ENCODE data around the gene DNMT3A.

DNA sequence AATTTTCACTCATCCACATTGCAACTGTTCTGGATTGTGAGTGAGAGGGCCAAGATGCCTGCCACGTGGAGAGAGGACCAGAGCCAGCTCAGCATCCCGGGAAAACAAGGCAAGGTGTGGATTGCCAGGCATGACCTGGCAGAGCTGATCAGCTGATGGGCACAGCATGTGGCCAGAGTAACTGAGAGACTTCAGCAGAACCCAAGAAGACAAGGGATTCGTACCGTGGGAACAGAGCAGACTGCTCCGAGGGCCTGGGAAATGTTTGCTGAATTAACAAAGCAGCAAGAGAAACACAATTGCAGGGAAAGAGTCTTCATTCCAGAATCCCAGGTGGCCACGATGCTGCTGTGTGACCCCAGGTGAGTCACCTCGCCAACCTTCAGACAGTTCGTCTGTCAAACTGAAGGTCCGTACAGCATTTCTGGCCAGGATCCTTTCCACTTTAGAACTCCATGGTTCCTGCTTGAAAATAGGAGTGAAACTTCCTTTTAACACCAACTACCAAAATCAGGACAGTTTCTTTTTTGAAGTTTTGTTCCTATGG is 147.1 kb downstream of the DNMT3A start:
- TF ChIP-seq GABPA (IDR thresholded peaks at IDR 0.05; ENCODE audit: borderline replicate concordance, insufficient read depth, low read length), result no peak
- TF ChIP-seq EZH2 (IDR thresholded peaks at IDR 0.05; ENCODE audit: low read depth, low read length, severe bottlenecking), result no peak
- no peak for TF ChIP-seq BCL11A (IDR thresholded peaks at IDR 0.05; ENCODE audit: low read depth in 2 of 2, low read length in 2 of 2)
- TF ChIP-seq POLR2A (IDR thresholded peaks at IDR 0.05; ENCODE audit: control extremely low read depth in 1 of 2, low read depth in 2 of 2, low read length in 2 of 2), result no peak
- TF ChIP-seq, protein P1, sequence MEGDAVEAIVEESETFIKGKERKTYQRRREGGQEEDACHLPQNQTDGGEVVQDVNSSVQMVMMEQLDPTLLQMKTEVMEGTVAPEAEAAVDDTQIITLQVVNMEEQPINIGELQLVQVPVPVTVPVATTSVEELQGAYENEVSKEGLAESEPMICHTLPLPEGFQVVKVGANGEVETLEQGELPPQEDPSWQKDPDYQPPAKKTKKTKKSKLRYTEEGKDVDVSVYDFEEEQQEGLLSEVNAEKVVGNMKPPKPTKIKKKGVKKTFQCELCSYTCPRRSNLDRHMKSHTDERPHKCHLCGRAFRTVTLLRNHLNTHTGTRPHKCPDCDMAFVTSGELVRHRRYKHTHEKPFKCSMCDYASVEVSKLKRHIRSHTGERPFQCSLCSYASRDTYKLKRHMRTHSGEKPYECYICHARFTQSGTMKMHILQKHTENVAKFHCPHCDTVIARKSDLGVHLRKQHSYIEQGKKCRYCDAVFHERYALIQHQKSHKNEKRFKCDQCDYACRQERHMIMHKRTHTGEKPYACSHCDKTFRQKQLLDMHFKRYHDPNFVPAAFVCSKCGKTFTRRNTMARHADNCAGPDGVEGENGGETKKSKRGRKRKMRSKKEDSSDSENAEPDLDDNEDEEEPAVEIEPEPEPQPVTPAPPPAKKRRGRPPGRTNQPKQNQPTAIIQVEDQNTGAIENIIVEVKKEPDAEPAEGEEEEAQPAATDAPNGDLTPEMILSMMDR (IDR thresholded peaks at IDR 0.05; ENCODE audit: control extremely low read depth in 1 of 3, insufficient read depth in 1 of 3, low read depth in 1 of 3, low read length in 3 of 3), result no peak
- no peak for TF ChIP-seq CBX5 (IDR thresholded peaks at IDR 0.05; ENCODE audit: low read depth, low read length)
- TF ChIP-seq RAD21 (IDR thresholded peaks at IDR 0.05 in 1 of 2, conservative IDR thresholded peaks at IDR 0.05 in 1 of 2; ENCODE audit: low read depth in 2 of 2, low read length in 2 of 2), result no peak
- no peak for TF ChIP-seq POLR2AphosphoS5 (IDR thresholded peaks at IDR 0.05; ENCODE audit: low read depth, low read length)
- TF ChIP-seq, protein P2, sequence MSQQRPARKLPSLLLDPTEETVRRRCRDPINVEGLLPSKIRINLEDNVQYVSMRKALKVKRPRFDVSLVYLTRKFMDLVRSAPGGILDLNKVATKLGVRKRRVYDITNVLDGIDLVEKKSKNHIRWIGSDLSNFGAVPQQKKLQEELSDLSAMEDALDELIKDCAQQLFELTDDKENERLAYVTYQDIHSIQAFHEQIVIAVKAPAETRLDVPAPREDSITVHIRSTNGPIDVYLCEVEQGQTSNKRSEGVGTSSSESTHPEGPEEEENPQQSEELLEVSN (IDR thresholded peaks at IDR 0.05), result no peak
- no peak for TF ChIP-seq RBBP5 (IDR thresholded peaks at IDR 0.05; ENCODE audit: borderline replicate concordance, low read depth, low read length)
- TF ChIP-seq, protein P3, sequence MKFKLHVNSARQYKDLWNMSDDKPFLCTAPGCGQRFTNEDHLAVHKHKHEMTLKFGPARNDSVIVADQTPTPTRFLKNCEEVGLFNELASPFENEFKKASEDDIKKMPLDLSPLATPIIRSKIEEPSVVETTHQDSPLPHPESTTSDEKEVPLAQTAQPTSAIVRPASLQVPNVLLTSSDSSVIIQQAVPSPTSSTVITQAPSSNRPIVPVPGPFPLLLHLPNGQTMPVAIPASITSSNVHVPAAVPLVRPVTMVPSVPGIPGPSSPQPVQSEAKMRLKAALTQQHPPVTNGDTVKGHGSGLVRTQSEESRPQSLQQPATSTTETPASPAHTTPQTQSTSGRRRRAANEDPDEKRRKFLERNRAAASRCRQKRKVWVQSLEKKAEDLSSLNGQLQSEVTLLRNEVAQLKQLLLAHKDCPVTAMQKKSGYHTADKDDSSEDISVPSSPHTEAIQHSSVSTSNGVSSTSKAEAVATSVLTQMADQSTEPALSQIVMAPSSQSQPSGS (IDR thresholded peaks at IDR 0.05; ENCODE audit: low read length), result no peak
